NCI-H748 treated with DMSO at 0.1 percent for 48 hours (cell line): ENCODE measurements around the gene RAPGEF4.

Experiments
- DNase-seq: peaks from one replicate; lab custom pipeline; 2025; lab: John Stamatoyannopoulos, UW

RAPGEF4 gene

DNA sequence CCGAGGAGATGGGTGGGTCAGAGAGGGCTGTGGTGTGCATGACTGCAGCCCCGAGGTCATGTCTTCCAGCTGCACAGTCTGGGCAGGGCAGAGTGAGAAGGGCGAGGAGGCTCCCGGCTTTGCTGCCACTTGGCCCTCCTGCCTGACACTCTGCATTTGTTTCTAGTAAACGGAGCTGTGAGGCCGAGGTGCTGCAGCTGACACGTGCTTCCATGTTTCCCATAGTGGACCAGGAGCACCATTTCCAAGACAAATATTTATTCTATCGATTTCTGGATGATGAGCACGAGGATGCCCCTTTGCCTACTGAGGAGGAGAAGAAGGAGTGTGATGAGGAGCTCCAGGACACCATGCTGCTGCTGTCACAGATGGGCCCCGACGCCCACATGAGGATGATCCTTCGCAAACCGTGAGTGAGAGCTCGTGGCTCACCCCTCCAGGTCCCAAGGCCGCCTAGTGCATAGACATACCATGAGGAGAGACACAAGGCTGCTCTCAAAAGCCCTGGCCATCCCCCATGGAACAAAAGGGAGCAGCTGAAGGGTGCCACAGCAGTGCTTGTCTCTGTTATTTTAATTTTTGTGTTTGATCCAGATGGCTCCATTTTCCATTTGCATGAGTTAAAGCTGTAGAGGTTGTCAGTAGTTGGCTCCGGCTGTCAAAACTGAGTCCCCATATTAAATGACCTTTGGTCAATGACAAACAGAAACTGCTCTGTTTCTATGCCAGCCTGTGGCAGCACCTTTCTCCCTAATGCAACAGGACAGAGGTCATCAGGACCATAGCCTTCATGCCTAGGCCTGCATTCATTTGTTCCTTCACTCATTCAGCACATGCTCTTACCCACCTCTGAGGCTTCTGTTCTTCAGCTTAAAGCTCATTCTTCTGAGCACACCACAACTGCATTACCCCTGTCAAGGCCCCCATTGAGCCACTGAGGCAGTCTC, 231.7 kb downstream of the RAPGEF4 start:
- no peak for DNase-seq

DNA sequence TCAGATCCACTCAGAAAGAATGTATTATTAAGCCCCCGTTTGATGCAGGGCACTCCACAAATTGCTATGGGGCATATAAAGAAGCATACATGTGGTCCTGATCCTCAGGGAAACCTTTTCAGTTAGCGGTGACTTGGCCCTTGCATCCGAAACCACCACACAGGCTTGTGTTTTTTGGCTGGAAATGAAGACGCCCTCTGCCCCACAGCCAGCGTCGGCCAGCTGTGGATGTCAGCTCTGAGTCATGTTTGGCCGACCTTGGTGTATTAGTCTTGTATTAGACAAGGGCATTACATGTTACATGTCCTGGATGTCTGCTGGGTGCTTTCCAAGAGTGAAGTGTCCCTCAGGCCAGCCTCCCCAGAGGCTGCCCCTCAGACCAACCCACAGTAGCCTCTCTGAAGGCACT, 232.4 kb downstream of the RAPGEF4 start:
- DNase-seq, result no peak

DNA sequence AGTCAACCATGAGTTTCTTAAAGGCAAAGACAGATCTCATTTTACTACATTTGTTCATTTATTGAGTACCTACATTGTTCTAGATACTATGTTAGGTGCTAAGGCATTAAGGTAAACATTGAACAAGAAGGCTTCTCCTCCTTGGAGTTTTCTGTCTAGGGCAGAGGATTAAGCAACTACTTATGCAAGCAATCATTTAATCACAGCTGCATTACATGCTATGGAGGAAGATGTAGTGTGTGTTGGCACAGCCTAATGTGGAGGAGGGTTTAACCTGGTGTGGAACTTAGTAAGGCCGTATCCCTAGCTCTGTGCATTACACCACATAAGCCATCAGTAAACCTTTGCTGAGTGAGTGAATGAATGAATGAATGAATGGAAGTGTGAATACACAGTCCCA, 233.5 kb downstream of the RAPGEF4 start:
- no peak for DNase-seq

- no peak for DNase-seq
These were observed 234.0 kb downstream of the RAPGEF4 start for GRCh38 chr2:172969609-172970008.

- no peak for DNase-seq
These were observed 235.0 kb downstream of the RAPGEF4 start for GRCh38 chr2:172970660-172971059.

DNA sequence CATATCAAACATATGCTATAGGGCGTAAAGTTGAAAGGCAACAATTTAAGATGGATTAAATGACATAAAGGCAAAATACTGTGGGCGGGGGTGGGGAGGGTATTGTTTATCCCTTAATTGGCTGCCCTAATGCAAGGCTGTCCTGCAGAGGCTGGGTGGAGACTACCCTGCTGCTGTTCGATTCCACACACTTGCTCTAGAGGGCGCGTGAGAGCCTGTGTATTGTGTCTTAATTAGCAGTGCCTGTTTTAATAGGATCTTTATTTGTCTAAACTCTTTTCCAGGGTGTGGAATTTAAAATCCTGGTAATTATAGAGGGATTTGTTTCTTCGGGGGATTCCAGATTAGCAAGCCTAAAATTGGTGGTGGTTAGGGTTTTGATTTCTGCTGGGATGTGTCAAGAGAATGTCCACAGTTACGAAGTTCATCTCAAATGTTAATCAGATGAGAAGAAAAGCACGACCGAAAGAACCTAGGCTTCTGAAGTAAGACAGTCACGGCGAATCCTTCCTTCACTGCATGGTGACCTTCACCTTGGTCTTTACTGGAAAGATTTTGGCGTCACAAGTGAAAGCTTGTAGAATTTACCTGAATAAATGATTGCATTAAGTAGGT, 236.5 kb downstream of the RAPGEF4 start:
- DNase-seq, result no peak

GRCh38 chr2:172974762-172975161, 239.1 kb downstream of the RAPGEF4 start:
- DNase-seq, result no peak

GRCh38 chr2:172976116-172976515, 240.5 kb downstream of the RAPGEF4 start:
- no peak for DNase-seq

DNA sequence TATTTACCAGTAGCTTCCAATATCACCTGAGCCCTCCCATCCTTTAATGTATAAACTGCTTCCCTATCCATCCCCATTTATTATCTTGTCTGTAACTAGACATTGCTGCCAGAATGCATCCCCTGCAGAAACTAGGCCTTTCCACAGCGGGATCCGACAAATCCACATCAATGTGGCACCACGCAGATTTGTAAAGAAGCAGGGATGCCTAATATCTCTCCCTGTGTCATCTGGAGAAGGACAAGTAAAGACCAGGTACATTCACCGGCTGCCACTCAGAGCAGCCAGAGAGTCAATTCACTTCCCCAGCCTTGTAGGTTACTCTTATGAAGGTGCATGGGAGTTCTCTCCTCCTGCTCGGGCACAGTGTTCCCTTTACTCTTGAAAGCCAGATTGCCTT, 241.2 kb downstream of the RAPGEF4 start:
- no peak for DNase-seq

GRCh38 chr2:172977270-172978062, 241.8 kb downstream of the RAPGEF4 start:
- no peak for DNase-seq

DNA sequence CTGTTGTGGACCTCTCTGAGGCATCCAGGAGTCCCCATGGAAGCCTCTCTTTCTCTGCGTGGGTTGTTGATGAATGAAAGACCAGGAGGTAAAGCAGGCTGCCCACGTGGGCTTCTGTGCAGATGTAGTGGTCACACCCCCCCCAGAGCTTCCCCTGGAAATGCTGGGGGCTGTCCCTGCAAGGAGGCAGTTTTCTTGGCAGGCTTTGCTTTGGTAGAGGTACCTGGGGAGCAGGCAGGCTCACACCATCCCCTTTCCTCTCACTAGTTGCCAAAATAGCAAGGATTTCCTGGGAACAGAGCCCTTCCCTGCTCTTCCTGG, 242.4 kb downstream of the RAPGEF4 start:
- DNase-seq, result no peak

DNA sequence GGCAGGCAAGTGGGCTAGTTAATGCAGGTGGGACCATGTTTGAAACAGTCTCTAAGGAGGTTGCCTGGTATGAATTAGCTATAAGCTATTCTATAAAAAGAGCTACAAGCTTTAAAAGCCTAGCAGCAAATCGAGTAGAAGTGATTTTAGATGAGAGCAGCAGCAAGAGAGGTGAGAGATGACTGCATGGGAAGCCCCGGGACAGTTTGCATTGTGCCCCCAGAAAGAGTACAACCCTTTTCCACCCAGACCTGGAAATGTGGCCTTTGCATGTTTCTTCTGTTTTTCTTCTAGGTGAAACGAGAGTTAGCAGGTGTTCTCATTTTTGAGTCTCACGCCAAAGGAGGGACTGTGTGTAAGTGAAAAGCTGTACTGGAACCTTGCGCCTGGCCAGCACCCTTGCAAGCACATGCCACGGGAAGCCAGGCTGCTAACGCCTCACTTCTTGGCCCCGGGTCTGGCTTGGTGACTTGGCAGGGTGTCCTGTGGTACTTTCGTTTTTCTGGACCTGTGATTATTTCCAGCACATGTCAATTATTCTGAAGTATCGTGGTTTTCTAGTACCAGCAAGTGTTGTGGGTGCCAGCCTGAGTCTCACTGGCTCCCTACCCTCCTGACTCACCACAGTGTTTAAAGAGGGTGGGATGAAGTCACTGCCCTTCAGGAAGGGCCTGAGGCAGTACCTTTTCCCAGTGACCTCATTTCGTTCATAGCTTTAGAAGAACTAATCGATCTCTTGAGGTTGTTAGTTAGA, 249.7 kb downstream of the RAPGEF4 start:
- DNase-seq, result no peak

DNA sequence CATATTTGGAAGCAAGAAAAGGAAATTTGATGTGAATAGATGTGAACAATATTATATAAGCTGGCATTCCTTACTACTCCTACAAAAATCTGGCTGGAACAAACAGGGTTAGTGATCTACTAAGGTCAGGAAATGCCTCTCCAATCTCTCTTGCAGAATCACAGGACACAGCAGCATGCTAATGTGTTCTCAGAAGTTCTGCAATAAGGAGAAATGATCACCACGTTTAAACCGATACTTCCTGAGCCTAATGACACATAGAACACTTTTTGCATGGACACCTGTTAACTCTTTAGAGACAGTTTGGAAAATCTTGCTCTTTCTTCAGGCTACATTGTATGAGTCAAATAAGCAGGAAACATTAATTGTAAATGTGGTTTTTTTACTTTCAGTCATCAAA, 250.4 kb downstream of the RAPGEF4 start:
- no peak for DNase-seq

GRCh38 chr2:172988728-172989127, 253.1 kb downstream of the RAPGEF4 start:
- DNase-seq, result no peak

DNA sequence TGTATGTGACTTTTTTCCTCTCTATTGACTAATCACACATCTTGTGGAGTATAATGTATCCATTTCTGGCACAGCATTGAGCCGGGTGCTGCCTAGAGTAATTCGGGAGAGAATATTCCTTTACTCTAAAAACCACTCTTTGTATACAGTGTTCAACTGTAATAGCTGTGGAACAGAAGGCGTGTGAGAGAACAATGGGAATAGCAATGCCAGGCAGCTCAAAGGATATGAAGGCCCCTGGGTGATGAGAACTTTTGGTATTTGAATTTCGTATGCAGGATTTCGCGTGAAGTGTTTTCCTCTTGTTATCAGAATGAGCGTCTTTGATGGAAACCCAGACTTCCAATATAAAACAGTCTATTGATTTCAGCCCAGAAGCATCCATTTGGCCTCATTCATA, 255.4 kb downstream of the RAPGEF4 start:
- no peak for DNase-seq

GRCh38 chr2:172993139-172993538, 257.5 kb downstream of the RAPGEF4 start:
- DNase-seq, result no peak

DNA sequence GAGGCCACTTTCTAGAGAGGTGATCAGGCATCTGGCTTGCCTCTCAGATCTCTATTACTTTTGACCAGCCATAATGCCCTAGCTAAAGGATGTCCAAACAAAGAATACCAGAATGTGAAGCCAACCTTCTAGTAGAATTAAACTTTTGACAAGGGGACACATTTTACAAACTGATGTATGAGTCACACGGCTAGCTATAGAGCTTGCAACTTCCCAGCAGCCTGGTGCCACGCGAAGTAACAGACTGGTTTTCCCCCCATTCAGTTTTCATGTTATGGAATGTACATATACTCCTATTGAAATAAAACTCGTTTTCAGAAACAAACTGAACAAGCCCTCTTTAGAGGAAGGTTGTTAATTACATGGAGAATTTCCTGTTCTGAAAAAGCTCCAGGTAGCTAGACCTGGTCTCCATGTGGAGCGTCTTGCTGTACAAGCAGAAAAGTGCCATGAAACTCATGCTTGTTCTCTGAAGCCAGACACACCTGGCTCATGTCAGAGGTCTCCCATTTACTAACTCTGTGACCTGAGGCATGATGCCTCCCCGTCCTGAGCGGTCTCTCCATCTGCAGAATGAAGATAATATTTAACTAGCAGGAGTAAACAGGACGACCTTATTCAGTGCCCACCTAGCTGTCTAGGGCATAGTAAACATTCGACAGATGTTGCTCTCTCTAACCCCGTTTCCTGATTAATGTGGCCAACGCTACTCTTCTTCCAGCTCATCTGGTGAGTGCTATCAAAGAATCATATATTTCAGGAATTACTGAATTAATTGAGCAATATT, 258.5 kb downstream of the RAPGEF4 start:
- no peak for DNase-seq

DNA sequence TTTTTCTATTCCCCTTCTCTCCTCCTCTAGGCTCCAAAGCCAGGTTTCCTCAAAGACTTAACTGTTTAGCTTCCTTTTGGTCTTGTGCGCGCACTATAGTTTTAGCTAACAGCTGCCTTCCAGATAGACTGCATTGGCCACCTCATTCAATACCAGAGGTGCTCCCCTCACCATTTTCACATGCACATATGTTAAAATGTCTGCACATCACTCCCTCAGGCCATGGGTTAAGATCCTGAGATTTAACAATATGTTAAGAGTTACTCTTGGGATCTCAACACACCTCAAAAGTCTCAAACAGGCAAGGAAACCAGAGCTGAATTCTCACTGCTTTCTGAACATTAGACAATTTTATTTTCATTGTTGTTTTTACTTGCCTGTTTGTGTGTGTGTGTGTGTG, 259.2 kb downstream of the RAPGEF4 start:
- no peak for DNase-seq

GRCh38 chr2:172995323-172996244, 259.9 kb downstream of the RAPGEF4 start:
- DNase-seq, result no peak

DNA sequence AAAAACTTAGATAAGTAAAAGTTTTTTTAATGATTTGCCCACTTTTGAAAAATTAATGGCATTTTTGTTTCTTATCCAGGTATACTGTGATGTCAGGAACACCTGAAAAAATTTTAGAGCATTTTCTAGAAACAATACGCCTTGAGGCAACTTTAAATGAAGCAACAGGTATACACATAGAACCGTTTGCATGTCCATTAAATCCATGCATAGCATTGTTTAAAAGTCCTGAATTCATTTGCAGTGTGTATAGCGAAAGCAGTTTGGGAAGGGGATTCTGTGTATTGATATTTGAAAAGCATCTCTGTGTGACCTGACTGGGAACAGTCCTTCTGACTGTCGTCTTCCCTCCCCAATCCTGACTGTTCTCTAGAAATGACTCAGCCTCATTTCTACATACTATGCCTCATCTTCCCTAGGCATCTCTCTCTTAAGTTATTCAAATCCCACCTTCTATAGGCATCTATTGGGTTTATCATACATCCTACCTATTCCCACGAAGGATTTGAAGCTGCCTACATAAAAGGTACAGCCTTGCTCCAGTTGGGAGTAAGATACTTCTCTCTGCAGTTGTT, 260.8 kb downstream of the RAPGEF4 start:
- no peak for DNase-seq
